GM04503 (cell line): ENCODE results near the gene MAOA.

Source experiments
- DNase-seq: peaks from one replicate; pipeline ENCODE4 v3.0.0-alpha.2; 2012; ENCODE audit warnings: low read depth

The MAOA gene

GRCh38 chrX:43785930-43786591, 130.0 kb downstream of the MAOA start:
- DNase-seq, result no peak
